HepG2 (cell line): Measurements from ENCODE around the gene GPATCH8. TPM values are rescaled to one million over a fixed set of nuclear protein-coding genes. Genes with fewer than 3 reads are reported as not detected.

Experiments used
- ATRX ChIP-seq: sonication (generic); formaldehyde crosslinking; IDR thresholded peaks from 2 replicates; pipeline ENCODE4 v1.4.0; 2020; ENCODE audit warnings: missing genetic modification reagents, borderline replicate concordance
- HCFC1 ChIP-seq: fragments of 150-350 bp; IDR thresholded peaks from 2 replicates; pipeline ENCODE4 v1.6.1; 2014; ENCODE audit warnings: low read depth, low read length
- HHEX ChIP-seq: IDR thresholded peaks from 2 replicates; pipeline ENCODE4 v1.6.1; 2016; ENCODE audit warnings: control low read depth
- IKZF1 ChIP-seq: fragments of 450-650 bp; IDR thresholded peaks from 2 replicates; pipeline ENCODE4 v1.7.1; 2016
- KAT7 ChIP-seq: IDR thresholded peaks from 2 replicates; pipeline ENCODE4 v1.6.1; 2018; ENCODE audit warnings: borderline replicate concordance, missing compliant biosample characterization
- KDM3A ChIP-seq: IDR thresholded peaks from 2 replicates; pipeline ENCODE4 v1.6.1; 2018; ENCODE audit warnings: low read depth, missing compliant biosample characterization
- KMT2A ChIP-seq: sonication (generic); formaldehyde crosslinking; IDR thresholded peaks from 2 replicates; pipeline ENCODE4 v1.4.0; 2020; ENCODE audit warnings: missing genetic modification reagents
- NPAS2 ChIP-seq: sonication (generic); formaldehyde crosslinking; IDR thresholded peaks from 2 replicates; pipeline ENCODE4 v1.8.0; 2022; ENCODE audit warnings: mild to moderate bottlenecking, missing genetic modification reagents, borderline replicate concordance
- RAD51 ChIP-seq: fragments of 450-650 bp; IDR thresholded peaks from 2 replicates; pipeline ENCODE4 v1.6.1; 2016; ENCODE audit warnings: borderline replicate concordance
- RORA ChIP-seq: sonication (generic); formaldehyde crosslinking; IDR thresholded peaks from 2 replicates; pipeline ENCODE4 v1.5.0; 2020; ENCODE audit warnings: mild to moderate bottlenecking, missing genetic modification reagents, moderate library complexity
- SKI ChIP-seq: fragments of 450-650 bp; IDR thresholded peaks from one replicate; pipeline ENCODE4 v1.6.1; 2018; ENCODE audit warnings: mild to moderate bottlenecking; ENCODE audit not compliant: partially characterized antibody
- SOX13 ChIP-seq, 3 experiments: fragments of 450-650 bp in 1 of 3; sonication (generic) in 1 of 3; formaldehyde crosslinking in 1 of 3; IDR thresholded peaks in 2 of 3; conservative IDR thresholded peaks in 1 of 3; 2 replicates each; pipeline versions ENCODE4 v1.5.0 to v1.6.1; 2016 to 2020; ENCODE audit warnings: antibody characterized with exemption in 1 of 3, mild to moderate bottlenecking in 1 of 3, missing compliant biosample characterization in 1 of 3, missing genetic modification reagents in 1 of 3, moderate library complexity in 1 of 3
- TCF12 ChIP-seq, 2 experiments: fragments of 450-650 bp in 1 of 2; sonication (generic) in 1 of 2; formaldehyde crosslinking in 1 of 2; IDR thresholded peaks; 2 replicates each; pipeline versions ENCODE4 v1.6.1 to v1.8.0; 2017 to 2022; ENCODE audit warnings: antibody characterized with exemption in 1 of 2, mild to moderate bottlenecking in 1 of 2, missing genetic modification reagents in 1 of 2, moderate library complexity in 1 of 2
- TSC22D2 ChIP-seq: sonication (generic); formaldehyde crosslinking; IDR thresholded peaks from 2 replicates; pipeline ENCODE4 v1.5.1; 2020; ENCODE audit warnings: missing genetic modification reagents, mild to moderate bottlenecking, borderline replicate concordance
- ZC3H4 ChIP-seq: sonication (generic); formaldehyde crosslinking; IDR thresholded peaks from 2 replicates; pipeline ENCODE4 v1.4.0; 2020; ENCODE audit warnings: missing genetic modification reagents, borderline replicate concordance
- ZFP41 ChIP-seq: sonication (generic); formaldehyde crosslinking; IDR thresholded peaks from 2 replicates; pipeline ENCODE4 v1.4.0; 2020; ENCODE audit warnings: mild to moderate bottlenecking, missing genetic modification reagents, borderline replicate concordance
- ZKSCAN5 ChIP-seq: sonication (generic); formaldehyde crosslinking; IDR thresholded peaks from 2 replicates; pipeline ENCODE4 v1.5.1; 2020; ENCODE audit warnings: mild to moderate bottlenecking, missing genetic modification reagents
- ZNF329 ChIP-seq: sonication (generic); formaldehyde crosslinking; IDR thresholded peaks from 2 replicates; pipeline ENCODE4 v1.9.0; 2021; ENCODE audit warnings: low read depth, mild to moderate bottlenecking, missing genetic modification reagents
- ZNF451 ChIP-seq: sonication (generic); formaldehyde crosslinking; IDR thresholded peaks from 2 replicates; pipeline ENCODE4 v1.5.0; 2020; ENCODE audit warnings: mild to moderate bottlenecking, missing genetic modification reagents
- ZNF598 ChIP-seq: sonication (generic); formaldehyde crosslinking; IDR thresholded peaks from 2 replicates; pipeline ENCODE4 v1.5.1; 2020; ENCODE audit warnings: mild to moderate bottlenecking, missing genetic modification reagents, borderline replicate concordance
- ZSCAN29 ChIP-seq: sonication (generic); formaldehyde crosslinking; conservative IDR thresholded peaks from 2 replicates; pipeline ENCODE4 v1.4.0; 2020; ENCODE audit warnings: mild to moderate bottlenecking, missing genetic modification reagents
- polyA plus RNA-seq, 8 experiments: library from polyadenylated mRNA; depleted of rRNA in 3 of 8; stranded (reverse) in 7 of 8; unstranded in 1 of 8; fragments of >200 nt; fragmentation: Illumina TruSeq in 4 of 8; extraction: Trizol in 4 of 8; gene quantifications; 2 replicates each; pipeline versions ENCODE4 v1.2.1 to v1.2.3, GENCODE V29; 2011 to 2016; ENCODE audit warnings: low read depth in 4 of 8, missing spikeins in 1 of 8, mixed read lengths in 1 of 8; ENCODE audit not compliant: insufficient read depth in 1 of 8
- total RNA-seq, 5 experiments: library from RNA; depleted of rRNA; stranded (reverse); fragments of >200 nt; fragmentation: Illumina TruSeq; extraction: Trizol; gene quantifications; 2 replicates each; pipeline ENCODE4 v1.2.3, GENCODE V29; 2016; ENCODE audit warnings: low read depth in 1 of 5
- TF ChIP-seq, protein P1 (sequence below): sonication (generic); formaldehyde crosslinking; IDR thresholded peaks from 2 replicates; pipeline ENCODE4 v1.8.1; 2023; ENCODE audit warnings: mild to moderate bottlenecking, missing genetic modification reagents
- TF ChIP-seq, protein P2 (sequence below): sonication (generic); formaldehyde crosslinking; IDR thresholded peaks from 2 replicates; pipeline ENCODE4 v1.9.0; 2022; ENCODE audit warnings: missing genetic modification reagents, mild to moderate bottlenecking, borderline replicate concordance
- TF ChIP-seq, protein P3 (sequence below): sonication (generic); formaldehyde crosslinking; IDR thresholded peaks from 2 replicates; pipeline ENCODE4 v1.4.0; 2020; ENCODE audit warnings: missing genetic modification reagents

Gene GPATCH8
- total and polyA plus RNA-seq, 2 of the 13 experiments (the other 11 are each of a cell fraction or from before 2014, with no cell fraction given) = 20.7 to 21.5 TPM

DNA sequence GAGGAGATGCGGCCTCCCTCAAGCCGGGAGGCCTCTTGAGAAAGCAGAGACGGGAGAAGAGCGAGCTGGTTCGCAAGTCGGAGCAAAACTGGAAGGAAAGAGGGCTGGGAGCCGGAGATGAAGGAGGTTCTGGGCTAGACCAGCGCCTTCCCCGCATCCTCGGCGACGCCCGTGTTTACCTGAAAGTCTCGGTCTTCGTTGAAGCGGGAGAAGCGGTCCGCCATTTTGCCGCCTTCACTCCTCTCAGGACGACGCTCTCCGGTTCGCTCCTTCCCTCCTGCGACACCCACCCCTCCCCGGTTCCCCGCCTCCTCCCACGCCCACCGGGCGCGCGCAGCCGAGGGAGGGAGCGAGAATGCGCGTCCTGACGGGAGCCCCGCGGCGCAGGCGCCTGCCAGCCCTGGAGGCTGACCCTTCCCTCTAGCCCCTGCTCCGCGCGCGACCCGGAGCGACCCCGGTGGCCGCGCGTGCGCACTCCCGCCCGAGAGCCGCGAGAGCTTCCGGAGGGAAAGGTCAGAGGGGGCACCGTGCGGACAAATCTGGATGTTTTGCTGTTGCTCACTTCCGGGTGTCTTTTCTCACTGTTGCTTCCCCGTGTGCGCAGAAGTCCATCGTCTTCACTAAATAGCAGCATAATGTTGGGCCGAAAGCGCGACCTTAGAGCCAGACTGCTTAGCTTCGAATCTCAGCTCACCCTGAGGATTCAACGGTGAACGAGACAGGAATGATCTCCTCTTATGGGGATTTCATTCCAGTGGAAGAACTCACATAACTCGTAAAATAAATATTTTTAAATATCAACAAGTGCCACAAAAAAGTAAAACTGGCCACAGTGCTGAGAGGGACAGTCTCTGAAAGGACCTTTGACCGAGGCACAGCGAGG, at the start of gene GPATCH8 (continued):
- TF ChIP-seq ZNF329 (CRISPR knock-in tag) = 0 out of 2 replicates have a peak, but pooled peaks have one; percentile 32
- peak; percentile 83; the same call in 1 of the 2 replicates for TF ChIP-seq ZFP41
- no peak for TF ChIP-seq SOX13 (IDR thresholded peaks at IDR 0.05)
- no peak; a peak in 2 of 4 replicates for TF ChIP-seq SOX13 (CRISPR knock-in tag; conservative IDR thresholded peaks at IDR 0.05 in 1 of 2, IDR thresholded peaks at IDR 0.05 in 1 of 2)
- TF ChIP-seq ZC3H4 (CRISPR knock-in tag) = no peak
- peak; percentile 90; the same call in 1 of the 2 replicates for TF ChIP-seq KAT7 (CRISPR knock-in tag)
- no peak for TF ChIP-seq NPAS2 (CRISPR knock-in tag)
- 0 out of 2 replicates have a peak, but pooled peaks have one; percentile 40 for TF ChIP-seq ZSCAN29 (CRISPR knock-in tag)
- TF ChIP-seq ZNF598 (CRISPR knock-in tag) = peak; percentile 95; the same call in 1 of the 2 replicates
- no peak for TF ChIP-seq RAD51
- TF ChIP-seq, protein P1, sequence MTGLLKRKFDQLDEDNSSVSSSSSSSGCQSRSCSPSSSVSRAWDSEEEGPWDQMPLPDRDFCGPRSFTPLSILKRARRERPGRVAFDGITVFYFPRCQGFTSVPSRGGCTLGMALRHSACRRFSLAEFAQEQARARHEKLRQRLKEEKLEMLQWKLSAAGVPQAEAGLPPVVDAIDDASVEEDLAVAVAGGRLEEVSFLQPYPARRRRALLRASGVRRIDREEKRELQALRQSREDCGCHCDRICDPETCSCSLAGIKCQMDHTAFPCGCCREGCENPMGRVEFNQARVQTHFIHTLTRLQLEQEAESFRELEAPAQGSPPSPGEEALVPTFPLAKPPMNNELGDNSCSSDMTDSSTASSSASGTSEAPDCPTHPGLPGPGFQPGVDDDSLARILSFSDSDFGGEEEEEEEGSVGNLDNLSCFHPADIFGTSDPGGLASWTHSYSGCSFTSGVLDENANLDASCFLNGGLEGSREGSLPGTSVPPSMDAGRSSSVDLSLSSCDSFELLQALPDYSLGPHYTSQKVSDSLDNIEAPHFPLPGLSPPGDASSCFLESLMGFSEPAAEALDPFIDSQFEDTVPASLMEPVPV (CRISPR knock-in tag) = peak; percentile 94
- TF ChIP-seq, protein P2, sequence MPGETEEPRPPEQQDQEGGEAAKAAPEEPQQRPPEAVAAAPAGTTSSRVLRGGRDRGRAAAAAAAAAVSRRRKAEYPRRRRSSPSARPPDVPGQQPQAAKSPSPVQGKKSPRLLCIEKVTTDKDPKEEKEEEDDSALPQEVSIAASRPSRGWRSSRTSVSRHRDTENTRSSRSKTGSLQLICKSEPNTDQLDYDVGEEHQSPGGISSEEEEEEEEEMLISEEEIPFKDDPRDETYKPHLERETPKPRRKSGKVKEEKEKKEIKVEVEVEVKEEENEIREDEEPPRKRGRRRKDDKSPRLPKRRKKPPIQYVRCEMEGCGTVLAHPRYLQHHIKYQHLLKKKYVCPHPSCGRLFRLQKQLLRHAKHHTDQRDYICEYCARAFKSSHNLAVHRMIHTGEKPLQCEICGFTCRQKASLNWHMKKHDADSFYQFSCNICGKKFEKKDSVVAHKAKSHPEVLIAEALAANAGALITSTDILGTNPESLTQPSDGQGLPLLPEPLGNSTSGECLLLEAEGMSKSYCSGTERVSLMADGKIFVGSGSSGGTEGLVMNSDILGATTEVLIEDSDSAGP (CRISPR knock-in tag) = peak; percentile 91; the same call in 1 of the 2 replicates
- TF ChIP-seq HHEX = no peak
- TF ChIP-seq TSC22D2 (CRISPR knock-in tag) = peak; percentile 50
- TF ChIP-seq SKI = no peak
- TF ChIP-seq, protein P3, sequence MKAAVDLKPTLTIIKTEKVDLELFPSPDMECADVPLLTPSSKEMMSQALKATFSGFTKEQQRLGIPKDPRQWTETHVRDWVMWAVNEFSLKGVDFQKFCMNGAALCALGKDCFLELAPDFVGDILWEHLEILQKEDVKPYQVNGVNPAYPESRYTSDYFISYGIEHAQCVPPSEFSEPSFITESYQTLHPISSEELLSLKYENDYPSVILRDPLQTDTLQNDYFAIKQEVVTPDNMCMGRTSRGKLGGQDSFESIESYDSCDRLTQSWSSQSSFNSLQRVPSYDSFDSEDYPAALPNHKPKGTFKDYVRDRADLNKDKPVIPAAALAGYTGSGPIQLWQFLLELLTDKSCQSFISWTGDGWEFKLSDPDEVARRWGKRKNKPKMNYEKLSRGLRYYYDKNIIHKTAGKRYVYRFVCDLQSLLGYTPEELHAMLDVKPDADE (CRISPR knock-in tag) = no peak
- no peak for TF ChIP-seq RORA
- TF ChIP-seq ZNF451 (CRISPR knock-in tag) = 0 out of 2 replicates have a peak, but pooled peaks have one; percentile 44
- TF ChIP-seq KMT2A (CRISPR knock-in tag) = peak; percentile 95
- 0 out of 2 replicates have a peak, but pooled peaks have one; percentile 55 for TF ChIP-seq ATRX
- TF ChIP-seq ZKSCAN5 (CRISPR knock-in tag) = 0 out of 2 replicates have a peak, but pooled peaks have one; percentile 54
- TF ChIP-seq TCF12 (IDR thresholded peaks at IDR 0.05) = no peak
- peak; percentile 92; the same call in 1 of the 2 replicates for TF ChIP-seq TCF12 (CRISPR knock-in tag; IDR thresholded peaks at IDR 0.05)
- peak; percentile 69 for TF ChIP-seq HCFC1
- no peak; the same call in none of the 2 replicates for TF ChIP-seq KDM3A (CRISPR knock-in tag)
- TF ChIP-seq IKZF1 = no peak
